ENCODE results near the gene CC2D1B.

- TF ChIP-seq GATA2 (IDR thresholded peaks at IDR 0.05; ENCODE audit: low read depth, low read length) (no peak), GATA3 (IDR thresholded peaks at IDR 0.05; ENCODE audit: low read depth, low read length) (no peak)
These were observed 20.8 kb downstream of the CC2D1B start for GRCh38 chr1:52345252-52345651.
